ENCODE data around the gene MARCHF4. TPM values are rescaled to one million over a fixed set of nuclear protein-coding genes. Genes with fewer than 3 reads are reported as not detected.
"Not testable (repeated sequence)": the region's sequence is repeated elsewhere in the genome, so short reads cannot be mapped to it uniquely, and the experiment has no call there.

The MARCHF4 gene
- total RNA-seq, 1 experiment from 2014 or later = 0.54 TPM

DNA sequence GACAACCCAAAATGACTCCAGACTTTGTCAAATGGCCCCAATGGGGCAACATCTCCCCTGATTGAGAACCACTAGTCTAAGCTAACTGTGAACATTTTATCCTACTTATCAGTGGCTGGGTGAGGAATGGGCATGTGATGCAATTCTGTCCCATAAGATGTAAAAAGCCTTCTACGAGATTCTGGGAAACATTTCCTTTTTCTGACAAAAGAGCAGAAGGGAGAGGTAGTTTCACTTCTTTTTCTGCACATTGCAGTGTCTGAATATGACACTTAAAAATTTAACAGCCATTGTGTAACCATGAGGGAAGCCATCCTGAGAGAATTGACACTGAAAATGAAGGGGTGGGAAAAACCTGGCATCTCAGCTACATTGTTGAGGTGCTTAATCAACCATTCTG lies 17.3 kb upstream of the MARCHF4 start:
- CTCF ChIA-PET = no interaction called here
- H3K4me3 Mint-ChIP-seq (ENCODE audit: low read depth, unreplicated experiment) = no peak overlapping the region
- H3K9me3 Mint-ChIP-seq (ENCODE audit: low read depth, unreplicated experiment) = no peaks in the 10 kb centered on the region
- no peaks in the 10 kb centered on the region for H3K36me3 Mint-ChIP-seq (ENCODE audit: insufficient read depth, unreplicated experiment)
- H3K27me3 Mint-ChIP-seq (ENCODE audit: unreplicated experiment) = peaks cover 34% of the 10 kb centered on the region
- intact Hi-C loops (cut with micrococcal nuclease; ENCODE audit: unreplicated experiment) = no loop called here
- TF ChIP-seq, protein P1, sequence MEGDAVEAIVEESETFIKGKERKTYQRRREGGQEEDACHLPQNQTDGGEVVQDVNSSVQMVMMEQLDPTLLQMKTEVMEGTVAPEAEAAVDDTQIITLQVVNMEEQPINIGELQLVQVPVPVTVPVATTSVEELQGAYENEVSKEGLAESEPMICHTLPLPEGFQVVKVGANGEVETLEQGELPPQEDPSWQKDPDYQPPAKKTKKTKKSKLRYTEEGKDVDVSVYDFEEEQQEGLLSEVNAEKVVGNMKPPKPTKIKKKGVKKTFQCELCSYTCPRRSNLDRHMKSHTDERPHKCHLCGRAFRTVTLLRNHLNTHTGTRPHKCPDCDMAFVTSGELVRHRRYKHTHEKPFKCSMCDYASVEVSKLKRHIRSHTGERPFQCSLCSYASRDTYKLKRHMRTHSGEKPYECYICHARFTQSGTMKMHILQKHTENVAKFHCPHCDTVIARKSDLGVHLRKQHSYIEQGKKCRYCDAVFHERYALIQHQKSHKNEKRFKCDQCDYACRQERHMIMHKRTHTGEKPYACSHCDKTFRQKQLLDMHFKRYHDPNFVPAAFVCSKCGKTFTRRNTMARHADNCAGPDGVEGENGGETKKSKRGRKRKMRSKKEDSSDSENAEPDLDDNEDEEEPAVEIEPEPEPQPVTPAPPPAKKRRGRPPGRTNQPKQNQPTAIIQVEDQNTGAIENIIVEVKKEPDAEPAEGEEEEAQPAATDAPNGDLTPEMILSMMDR (IDR thresholded peaks at IDR 0.05; ENCODE audit: unreplicated experiment) = no peak
- DNase-seq = no peak
- peaks cover 13% of the 10 kb centered on the region for H3K4me1 Mint-ChIP-seq (ENCODE audit: low read depth, unreplicated experiment)
- BruUV-seq (replicated peaks) = no TSS peak
- H3K27ac Mint-ChIP-seq (ENCODE audit: unreplicated experiment) = no peak overlapping the region

- H3K36me3 Mint-ChIP-seq (ENCODE audit: insufficient read depth, unreplicated experiment) = no peaks in the 10 kb centered on the region
- H3K27ac Mint-ChIP-seq (ENCODE audit: unreplicated experiment) = no peak overlapping the region
- H3K4me1 Mint-ChIP-seq (ENCODE audit: low read depth, unreplicated experiment) = peaks cover 13% of the 10 kb centered on the region
- intact Hi-C loops (cut with micrococcal nuclease; ENCODE audit: unreplicated experiment) = no loop called here
- DNase-seq = no peak
- no peaks in the 10 kb centered on the region for H3K9me3 Mint-ChIP-seq (ENCODE audit: low read depth, unreplicated experiment)
- peaks cover 21% of the 10 kb centered on the region for H3K27me3 Mint-ChIP-seq (ENCODE audit: unreplicated experiment)
- CTCF ChIA-PET = no interaction called here
- H3K4me3 Mint-ChIP-seq (ENCODE audit: low read depth, unreplicated experiment) = no peak overlapping the region
- no TSS peak for BruUV-seq (replicated peaks)
- TF ChIP-seq, protein P1 (IDR thresholded peaks at IDR 0.05; ENCODE audit: unreplicated experiment) = no peak
Observed at GRCh38 chr2:216388046-216388884, 16.0 kb upstream of the MARCHF4 start.

GRCh38 chr2:216387262-216387661 lies 15.0 kb upstream of the MARCHF4 start:
- no peak overlapping the region for H3K4me3 Mint-ChIP-seq (ENCODE audit: low read depth, unreplicated experiment)
- CTCF ChIA-PET = no interaction called here
- intact Hi-C loops (cut with micrococcal nuclease; ENCODE audit: unreplicated experiment) = no loop called here
- TF ChIP-seq, protein P1 (IDR thresholded peaks at IDR 0.05; ENCODE audit: unreplicated experiment) = no peak
- H3K27ac Mint-ChIP-seq (ENCODE audit: unreplicated experiment) = no peak overlapping the region
- no TSS peak for BruUV-seq (replicated peaks)
- no peaks in the 10 kb centered on the region for H3K36me3 Mint-ChIP-seq (ENCODE audit: insufficient read depth, unreplicated experiment)
- H3K9me3 Mint-ChIP-seq (ENCODE audit: low read depth, unreplicated experiment) = no peaks in the 10 kb centered on the region
- DNase-seq = no peak
- H3K27me3 Mint-ChIP-seq (ENCODE audit: unreplicated experiment) = peaks cover 14% of the 10 kb centered on the region
- H3K4me1 Mint-ChIP-seq (ENCODE audit: low read depth, unreplicated experiment) = peaks cover 13% of the 10 kb centered on the region

DNA sequence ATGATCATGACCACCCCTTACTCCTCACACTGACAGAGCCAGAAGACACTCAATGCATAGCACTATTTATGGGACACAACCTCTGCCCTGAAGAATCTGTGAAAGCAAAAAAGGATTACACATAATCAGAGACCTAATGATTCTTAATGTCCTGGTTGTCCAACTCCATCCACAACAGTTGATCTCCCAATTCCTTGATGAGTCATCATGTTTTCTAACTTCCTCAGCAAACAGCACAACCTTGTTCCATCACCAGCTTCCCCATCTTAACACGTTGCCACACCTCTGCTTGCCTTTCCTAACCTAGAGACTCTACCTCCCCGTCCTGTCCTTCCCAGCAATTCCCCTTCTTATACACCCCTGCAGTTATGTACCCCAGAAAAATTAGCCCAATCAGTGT lies 13.2 kb upstream of the MARCHF4 start:
- H3K27ac Mint-ChIP-seq (ENCODE audit: unreplicated experiment) = no peak overlapping the region
- no peak for DNase-seq
- CTCF ChIA-PET = no interaction called here
- peaks cover 14% of the 10 kb centered on the region for H3K27me3 Mint-ChIP-seq (ENCODE audit: unreplicated experiment)
- intact Hi-C loops (cut with micrococcal nuclease; ENCODE audit: unreplicated experiment) = no loop called here
- no peaks in the 10 kb centered on the region for H3K36me3 Mint-ChIP-seq (ENCODE audit: insufficient read depth, unreplicated experiment)
- H3K9me3 Mint-ChIP-seq (ENCODE audit: low read depth, unreplicated experiment) = no peaks in the 10 kb centered on the region
- H3K4me3 Mint-ChIP-seq (ENCODE audit: low read depth, unreplicated experiment) = no peak overlapping the region
- TF ChIP-seq, protein P1 (IDR thresholded peaks at IDR 0.05; ENCODE audit: unreplicated experiment) = no peak
- no TSS peak for BruUV-seq (replicated peaks)
- H3K4me1 Mint-ChIP-seq (ENCODE audit: low read depth, unreplicated experiment) = peaks cover 13% of the 10 kb centered on the region

DNA sequence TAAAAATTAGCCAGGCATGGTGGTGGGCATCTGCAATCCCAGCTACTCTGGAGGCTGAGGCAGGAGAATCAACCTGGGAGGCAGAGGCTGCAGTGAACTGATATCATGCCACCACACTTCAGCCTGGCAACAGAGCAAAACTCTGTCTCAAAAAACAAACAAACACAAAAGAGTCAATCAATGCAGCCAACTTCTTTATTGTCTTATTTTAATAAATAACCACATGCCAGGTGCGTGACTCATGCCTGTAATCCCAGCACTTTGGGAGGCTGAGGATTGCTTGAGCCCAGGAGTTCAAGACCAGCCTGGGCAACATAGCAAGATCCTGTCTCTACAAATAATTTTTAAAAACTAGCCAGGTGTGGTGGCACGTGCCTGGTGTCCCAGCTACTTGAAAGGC lies 12.1 kb upstream of the MARCHF4 start:
- not testable (repeated sequence) for BruUV-seq (replicated peaks)
- peaks cover 13% of the 10 kb centered on the region for H3K4me1 Mint-ChIP-seq (ENCODE audit: low read depth, unreplicated experiment)

More for the DNA sequence above, 12.1 kb upstream of the MARCHF4 start:
- H3K9me3 Mint-ChIP-seq (ENCODE audit: low read depth, unreplicated experiment); H3K36me3 Mint-ChIP-seq (ENCODE audit: insufficient read depth, unreplicated experiment); H3K27ac Mint-ChIP-seq (ENCODE audit: unreplicated experiment); H3K4me3 Mint-ChIP-seq (ENCODE audit: low read depth, unreplicated experiment); DNase-seq; CTCF ChIA-PET; intact Hi-C loops (cut with micrococcal nuclease; ENCODE audit: unreplicated experiment): not testable (repeated sequence)
- peaks cover 21% of the 10 kb centered on the region for H3K27me3 Mint-ChIP-seq (ENCODE audit: unreplicated experiment)
